Neural cell (in vitro differentiated cells): ENCODE results near the gene TBC1D19.

Experiments used
- CTCF ChIP-seq: fragments of 450-650 bp; IDR thresholded peaks from 2 replicates; pipeline ENCODE4 v1.5.1; 2014; ENCODE audit warnings: antibody characterized with exemption, mild to moderate bottlenecking, moderate library complexity; ENCODE audit not compliant: poor library complexity, severe bottlenecking
- EZH2 ChIP-seq: fragments of 200-600, 300-800 bp; shearing (Covaris generic), sonication (generic); IDR thresholded peaks from 2 replicates; pipeline ENCODE4 v1.6.1; 2014; ENCODE audit warnings: antibody characterized with exemption, low read length, borderline replicate concordance, mild to moderate bottlenecking; ENCODE audit not compliant: insufficient read depth, poor library complexity, severe bottlenecking
- TAF1 ChIP-seq: IDR thresholded peaks from 2 replicates; pipeline ENCODE4 v1.6.1; 2012; ENCODE audit warnings: low read depth

- TF ChIP-seq TAF1 (no peak), CTCF (no peak), EZH2 (no peak)
These were observed 29.9 kb downstream of the TBC1D19 start for GRCh38 chr4:26613735-26614134.
